H1 (cell line): ENCODE data around the gene RS1. TPM values are rescaled to one million over a fixed set of nuclear protein-coding genes. Genes with fewer than 3 reads are reported as not detected.

ENCODE experiments used
- CTCF ChIA-PET: fragments of 300-600 bp; sonication (Branson Sonifier 250); formaldehyde crosslinking; loops from one replicate; lab custom pipeline; 2021; ENCODE audit not compliant: partially characterized antibody; lab: Charles Lee
- POLR2A ChIA-PET: fragments of 300-600 bp; sonication (Branson Sonifier 250); formaldehyde crosslinking; loops from one replicate; lab custom pipeline; 2021; ENCODE audit warnings: inconsistent platforms; ENCODE audit not compliant: partially characterized antibody; lab: Charles Lee
- DNase-seq, 2 experiments: peaks; one replicate each; pipeline versions ENCODE4 v3.0.0 to v3.0.0-alpha.2; 2010 to 2022; ENCODE audit warnings: low spot score in 2 of 2, low read depth in 1 of 2, mixed read lengths in 1 of 2
- FAIRE-seq: peaks from 2 replicates; lab custom pipeline; 2011; peaks lifted over from hg19 to GRCh38; lab: Jason Lieb, UNC
- H2AFZ ChIP-seq: 2 replicates; pipeline ENCODE4 v1.8.1; 2012; ENCODE audit warnings: low read length, inconsistent platforms
- H2AK5ac ChIP-seq: 2 replicates; pipeline ENCODE4 v1.6.1; 2013; ENCODE audit warnings: low read depth, low read length
- H2BK120ac ChIP-seq: replicated peaks from 2 replicates; pipeline ENCODE3; 2013; ENCODE audit warnings: low read depth, low read length, inconsistent platforms
- H2BK12ac ChIP-seq: 2 replicates; pipeline ENCODE4 v1.6.1; 2013; ENCODE audit warnings: low read depth, low read length
- H2BK15ac ChIP-seq: 2 replicates; pipeline ENCODE4 v1.6.1; 2013; ENCODE audit warnings: low read length
- H2BK20ac ChIP-seq: 2 replicates; pipeline ENCODE4 v1.6.1; 2013; ENCODE audit warnings: low read length
- H2BK5ac ChIP-seq: 2 replicates; pipeline ENCODE4 v1.6.1; 2013; ENCODE audit warnings: low read depth, low read length
- H3K14ac ChIP-seq: 2 replicates; pipeline ENCODE4 v1.6.1; 2013; ENCODE audit warnings: inconsistent platforms; ENCODE audit not compliant: insufficient read length
- H3K18ac ChIP-seq: 2 replicates; pipeline ENCODE4 v1.6.1; 2013; ENCODE audit warnings: low read length; ENCODE audit errors: extremely low read depth
- H3K23ac ChIP-seq: 2 replicates; pipeline ENCODE4 v1.6.1; 2013; ENCODE audit warnings: inconsistent platforms; ENCODE audit not compliant: insufficient read length
- H3K23me2 ChIP-seq: 2 replicates; pipeline ENCODE4 v1.6.1; 2013; ENCODE audit warnings: low read depth, low read length
- H3K27ac ChIP-seq: 2 replicates; pipeline ENCODE4 v1.6.1; 2011; ENCODE audit warnings: low read depth, low read length, inconsistent platforms
- H3K27me3 ChIP-seq, 4 experiments: replicated peaks in 1 of 4; 1 replicate in 1 of 4; 2 replicates in 3 of 4; pipeline versions ENCODE4 v1.6.1 to v1.8.1; 2011 to 2013; ENCODE audit warnings: low read length in 3 of 4, mild to moderate bottlenecking in 3 of 4, inconsistent platforms in 2 of 4, mixed read lengths in 2 of 4, moderate library complexity in 1 of 4; ENCODE audit not compliant: control insufficient read depth in 3 of 4, insufficient read depth in 3 of 4; ENCODE audit errors: extremely low read depth in 1 of 4
- H3K36me3 ChIP-seq, 4 experiments: 2 replicates each; pipeline versions ENCODE4 v1.6.1 to v1.8.1; 2011 to 2013; ENCODE audit warnings: mild to moderate bottlenecking in 4 of 4, low read length in 3 of 4, moderate library complexity in 2 of 4, control low read depth in 1 of 4, inconsistent platforms in 1 of 4; ENCODE audit not compliant: insufficient read depth in 4 of 4, control insufficient read depth in 2 of 4
- H3K4ac ChIP-seq: replicated peaks from 2 replicates; pipeline ENCODE3; 2013; ENCODE audit warnings: low read length, low read depth, mixed read lengths, inconsistent platforms; ENCODE audit not compliant: insufficient read length
- H3K4me1 ChIP-seq, 4 experiments: replicated peaks in 1 of 4; 1 replicate in 1 of 4; 2 replicates in 3 of 4; pipeline versions ENCODE4 v1.6.1 to v1.8.1; 2011 to 2013; ENCODE audit warnings: low read length in 3 of 4, inconsistent platforms in 2 of 4, mixed read lengths in 1 of 4; ENCODE audit not compliant: insufficient read depth in 4 of 4, control insufficient read depth in 3 of 4
- H3K4me2 ChIP-seq, 2 experiments: 2 replicates each; pipeline versions ENCODE4 v1.6.1 to v1.8.1; 2011 to 2013; ENCODE audit warnings: low read depth in 2 of 2, low read length in 2 of 2, control low read depth in 1 of 2, inconsistent platforms in 1 of 2, mild to moderate bottlenecking in 1 of 2; ENCODE audit not compliant: insufficient read depth in 1 of 2
- H3K4me3 ChIP-seq, 4 experiments: fragments of 200-600, 300-600 bp in 1 of 4; sonication (generic), shearing (Covaris generic), sonication (Bioruptor Twin) in 1 of 4; 2 replicates each; pipeline versions ENCODE4 v1.5.1 to v1.8.1; 2011 to 2016; ENCODE audit warnings: low read length in 4 of 4, low read depth in 3 of 4, control low read depth in 2 of 4, inconsistent platforms in 2 of 4, mild to moderate bottlenecking in 2 of 4, mixed read lengths in 1 of 4, moderate library complexity in 1 of 4; ENCODE audit not compliant: insufficient read depth in 2 of 4; ENCODE audit errors: extremely low read depth in 1 of 4
- H3K56ac ChIP-seq: replicated peaks from 2 replicates; pipeline ENCODE3; 2013; ENCODE audit warnings: low read depth, mild to moderate bottlenecking, mixed read lengths, low read length, inconsistent platforms; ENCODE audit not compliant: insufficient read length
- H3K79me1 ChIP-seq: 2 replicates; pipeline ENCODE4 v1.6.1; 2013; ENCODE audit warnings: low read depth, low read length, control low read depth
- H3K79me2 ChIP-seq, 2 experiments: 2 replicates each; pipeline versions ENCODE4 v1.6.1 to v1.8.1; 2012 to 2013; ENCODE audit warnings: low read length in 2 of 2, mild to moderate bottlenecking in 2 of 2, inconsistent platforms in 1 of 2; ENCODE audit not compliant: insufficient read depth in 2 of 2, control insufficient read depth in 1 of 2
- H3K9ac ChIP-seq, 4 experiments: replicated peaks in 1 of 4; 1 replicate in 1 of 4; 2 replicates in 3 of 4; pipeline versions ENCODE4 v1.6.1 to v1.8.1; 2011 to 2013; ENCODE audit warnings: low read depth in 3 of 4, low read length in 3 of 4, control low read depth in 2 of 4, mild to moderate bottlenecking in 2 of 4, moderate library complexity in 2 of 4, inconsistent platforms in 1 of 4; ENCODE audit errors: extremely low read depth in 1 of 4
- H3K9me3 ChIP-seq, 2 experiments: 2 replicates each; pipeline versions ENCODE4 v1.6.1 to v1.8.1; 2012 to 2013; ENCODE audit warnings: mild to moderate bottlenecking in 2 of 2, moderate library complexity in 2 of 2, control low read depth in 1 of 2, inconsistent platforms in 1 of 2, low read depth in 1 of 2, low read length in 1 of 2, mixed read lengths in 1 of 2; ENCODE audit not compliant: insufficient read depth in 2 of 2
- H4K20me1 ChIP-seq, 2 experiments: replicated peaks in 1 of 2; 2 replicates each; pipeline versions ENCODE3 to v1.8.1; 2011 to 2013; ENCODE audit warnings: inconsistent platforms in 2 of 2, low read length in 2 of 2, mild to moderate bottlenecking in 1 of 2; ENCODE audit not compliant: insufficient read depth in 2 of 2, control insufficient read depth in 1 of 2
- H4K5ac ChIP-seq: 2 replicates; pipeline ENCODE4 v1.6.1; 2013; ENCODE audit warnings: low read length, low read depth, mixed read lengths, inconsistent platforms; ENCODE audit not compliant: insufficient read length
- H4K8ac ChIP-seq: 2 replicates; pipeline ENCODE4 v1.8.0; 2013; ENCODE audit warnings: mild to moderate bottlenecking, moderate library complexity, low read length, inconsistent platforms; ENCODE audit not compliant: insufficient read depth; ENCODE audit errors: extremely low read depth
- H4K91ac ChIP-seq: replicated peaks from 2 replicates; pipeline ENCODE3; 2013; ENCODE audit warnings: low read length, mixed read lengths, inconsistent platforms; ENCODE audit not compliant: insufficient read length
- RNF2 ChIP-seq: fragments of 200-900, 300-1000 bp; sonication (generic); IDR thresholded peaks from 2 replicates; pipeline ENCODE4 v1.7.1; 2016; ENCODE audit warnings: borderline replicate concordance, low read depth, mild to moderate bottlenecking, antibody characterized with exemption, low read length; ENCODE audit not compliant: poor library complexity, severe bottlenecking; ENCODE audit errors: missing control alignments
- SP2 ChIP-seq: IDR thresholded peaks from 2 replicates; pipeline ENCODE4 v1.6.1; 2012; ENCODE audit warnings: mild to moderate bottlenecking, low read length, inconsistent platforms
- WGBS, 2 experiments: shearing (Covaris generic) in 1 of 2; methylation state at CpG; one replicate each; pipeline versions ENCODE4 v1.1.6 to v1.1.7; 2013 to 2015; ENCODE audit warnings: low lambda C conversion rate in 2 of 2, mixed read lengths in 2 of 2, inconsistent platforms in 1 of 2, low coverage in 1 of 2, missing lambda C conversion rate in 1 of 2; ENCODE audit not compliant: insufficient replicate concordance in 2 of 2, insufficient coverage in 1 of 2, insufficient read length in 1 of 2; ENCODE audit errors: extremely low coverage in 1 of 2, missing lambda C conversion rate in 1 of 2; 5-methylcytosine and 5-hydroxymethylcytosine counted together
- polyA plus RNA-seq, 7 experiments: library from polyadenylated mRNA; depleted of rRNA in 3 of 7; stranded (reverse) in 5 of 7; unstranded in 2 of 7; fragments of >200 nt in 5 of 7; fragments of 200-250 nt in 2 of 7; gene quantifications; 1 replicate in 5 of 7; 2 replicates in 1 of 7; 4 replicates in 1 of 7; pipeline versions ENCODE4 v1.2.1 to v1.2.3, GENCODE V29; 2011 to 2013; ENCODE audit warnings: missing spikeins in 2 of 7, mixed read lengths in 2 of 7
- total RNA-seq: library from RNA; stranded (reverse); fragmentation: NEBNext Ultra II Directional; extraction: Animal tissue kit (Norgen Biotek cat#: 25700); gene quantifications from 2 replicates; pipeline ENCODE4 v1.2.1, GENCODE V29; 2021

RS1 gene
- total and polyA plus RNA-seq, 2 of the 8 experiments (the other 6 are each of a cell fraction or from before 2014, with no cell fraction given): 0.03 TPM; not detected in 1

DNA sequence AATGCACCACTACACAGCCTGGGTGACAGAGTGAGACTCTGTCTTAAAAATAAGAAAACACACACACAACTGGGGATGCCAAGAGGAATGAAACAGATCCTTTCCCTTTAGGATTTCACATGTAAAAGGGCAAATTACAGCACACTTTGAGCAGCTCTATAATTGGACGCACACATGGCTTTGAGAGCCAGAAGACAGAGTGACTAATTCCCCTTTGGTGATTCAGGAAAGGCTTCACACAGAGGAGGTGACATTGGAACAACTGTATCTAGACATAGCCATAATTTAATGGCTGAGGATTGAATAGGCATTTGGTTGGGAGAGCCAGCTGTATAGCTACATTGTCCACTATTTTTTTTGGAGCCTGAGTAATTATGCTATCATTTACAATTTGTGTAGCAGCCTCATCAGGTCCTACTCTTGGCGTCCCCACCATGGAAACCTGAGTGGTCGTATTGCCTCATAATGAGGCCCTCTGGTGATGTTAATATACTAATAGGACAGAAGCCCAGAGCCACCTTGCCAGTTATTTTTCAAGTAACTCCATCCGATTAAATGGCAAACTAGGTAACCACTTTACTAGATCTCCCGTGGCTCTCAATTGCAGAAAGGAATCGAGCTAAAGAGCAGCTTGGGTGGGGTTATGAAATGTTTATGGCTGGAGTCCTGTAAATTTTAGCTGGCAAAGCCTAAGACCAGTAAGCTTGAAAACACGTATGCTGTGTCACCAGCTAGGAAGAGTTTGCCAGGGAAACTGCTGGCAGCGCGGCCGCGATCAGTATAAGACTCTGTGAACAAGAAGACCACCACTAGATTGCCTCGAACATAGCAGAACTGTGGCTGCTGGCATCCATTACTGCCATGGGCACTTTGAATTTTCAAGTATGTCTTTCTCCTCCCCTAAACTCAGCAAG lies 27.1 kb upstream of the RS1 start:
- Histone ChIP-seq H3K23me2 (no peaks in the 10 kb centered on the region), H3K9me3 (no peaks in the 10 kb centered on the region), H3K14ac (no peak overlapping the region), H4K20me1 (no peaks in the 10 kb centered on the region), H3K27me3 (no peaks in the 10 kb centered on the region), H3K4ac (no peak overlapping the region), H3K36me3 (no peaks in the 10 kb centered on the region), H4K8ac (no peak overlapping the region), H2BK12ac (no peak overlapping the region), H2AK5ac (no peak overlapping the region), H2BK15ac (no peak overlapping the region), H3K79me1 (no peaks in the 10 kb centered on the region), H2BK120ac (no peak overlapping the region), H3K4me3 (no peak overlapping the region), H3K4me1 (no peaks in the 10 kb centered on the region), H3K4me2 (no peak overlapping the region), H3K79me2 (no peaks in the 10 kb centered on the region), H2BK5ac (no peak overlapping the region), H3K23ac (no peak overlapping the region), H2AFZ (no peak overlapping the region), H3K9ac (no peak overlapping the region), H3K27ac (no peak overlapping the region), H4K91ac (no peak overlapping the region), H3K56ac (no peak overlapping the region), H3K18ac (no peak overlapping the region), H2BK20ac (no peak overlapping the region), H4K5ac (no peak overlapping the region)
- ChIA-PET POLR2A (no interaction called here), CTCF (interaction anchor here (1.0 kb wide), 1 partner anchor 9 kb away, joined by 3 read pairs; no protein-coding TSS in a partner anchor)
- 95% methylated on average over 11 of the region's 12 CpGs; no CpG with 5 or more reads in 1 of the 2 experiments for WGBS, 2 experiments
- DNase-seq (no peak), FAIRE-seq (no peak)
- no peak for TF ChIP-seq RNF2
- TF ChIP-seq SP2: no peak
